CD4-positive, alpha-beta T cell treated with Interleukin-10 for 1 hour (primary cell): ENCODE measurements around the gene MMP2.

ENCODE experiments used
- DNase-seq: peaks from one replicate; pipeline ENCODE4 v3.0.0-alpha.2; 2020

The MMP2 gene

GRCh38 chr16:55478827-55479429, at the start of gene MMP2:
Gene MMP2 (plus strand): TSS chr16:55479198. CDS start chr16:55479480, 282 bp downstream.
- no peak for DNase-seq

- no peak for DNase-seq
Measured at GRCh38 chr16:55433030-55433429, 46.0 kb upstream of the MMP2 start.

DNA sequence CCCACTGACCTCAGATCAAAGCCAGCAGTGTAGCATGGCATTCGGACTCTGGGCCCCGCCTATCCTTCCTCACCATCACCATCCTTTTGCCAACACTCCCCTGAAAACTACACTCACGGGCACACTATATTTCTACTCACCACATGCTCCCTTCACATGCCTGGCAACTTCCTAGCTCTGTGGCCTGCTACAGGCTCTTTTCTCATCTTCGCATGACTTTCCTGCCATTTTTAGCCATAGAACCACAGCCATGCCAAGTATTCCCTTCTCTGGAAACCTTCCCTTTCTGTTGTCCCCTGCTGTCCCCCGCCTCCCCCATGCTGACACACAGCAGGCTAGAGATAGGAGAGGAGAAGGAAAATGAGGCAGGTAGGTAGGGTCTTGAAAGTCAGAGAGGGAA, 45.5 kb upstream of the MMP2 start:
- DNase-seq, result no peak

- no peak for DNase-seq
Measured at GRCh38 chr16:55434000-55434399, 45.0 kb upstream of the MMP2 start.

DNA sequence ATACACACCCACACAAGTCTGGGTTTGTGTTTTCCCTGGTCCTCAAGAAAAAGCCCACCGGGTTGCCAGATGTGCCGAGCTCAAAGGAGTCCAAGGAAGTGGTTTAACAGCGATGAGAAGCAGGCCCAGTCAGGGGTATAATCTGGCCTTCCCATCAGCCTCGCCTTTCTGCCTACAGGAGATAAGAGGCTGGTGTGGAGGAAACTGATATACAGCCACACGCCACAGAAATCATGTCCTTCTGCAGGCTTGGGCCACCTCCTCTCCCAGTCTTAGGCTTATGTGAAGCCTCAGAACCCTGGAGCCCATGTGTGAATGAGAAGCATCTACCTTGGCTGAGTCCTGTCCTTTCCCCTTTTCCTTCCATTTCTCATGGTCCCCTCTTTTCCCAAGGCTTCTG, 43.6 kb upstream of the MMP2 start:
- DNase-seq, result no peak

DNA sequence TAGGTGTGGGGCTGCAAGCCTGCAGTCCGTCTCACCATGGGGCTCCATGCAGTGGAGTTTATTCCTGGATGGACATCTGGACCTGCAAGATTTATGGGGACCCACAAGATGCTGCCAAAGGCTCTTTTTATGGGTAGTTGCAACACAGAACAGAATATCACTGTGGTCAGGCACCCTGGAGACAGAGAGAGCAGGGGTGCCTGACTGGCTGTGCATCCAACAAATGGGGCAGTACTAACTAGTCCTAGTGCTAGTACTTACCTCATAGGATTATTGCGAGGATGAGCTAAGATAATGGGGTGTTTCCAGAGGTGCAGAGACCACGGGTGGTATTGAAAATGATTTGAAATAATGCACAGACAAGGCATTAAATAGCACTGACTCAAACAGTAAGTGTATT, 42.4 kb upstream of the MMP2 start:
- DNase-seq, result no peak

- peak; percentile 2 for DNase-seq
Measured at GRCh38 chr16:55437625-55438024, 41.4 kb upstream of the MMP2 start.

DNA sequence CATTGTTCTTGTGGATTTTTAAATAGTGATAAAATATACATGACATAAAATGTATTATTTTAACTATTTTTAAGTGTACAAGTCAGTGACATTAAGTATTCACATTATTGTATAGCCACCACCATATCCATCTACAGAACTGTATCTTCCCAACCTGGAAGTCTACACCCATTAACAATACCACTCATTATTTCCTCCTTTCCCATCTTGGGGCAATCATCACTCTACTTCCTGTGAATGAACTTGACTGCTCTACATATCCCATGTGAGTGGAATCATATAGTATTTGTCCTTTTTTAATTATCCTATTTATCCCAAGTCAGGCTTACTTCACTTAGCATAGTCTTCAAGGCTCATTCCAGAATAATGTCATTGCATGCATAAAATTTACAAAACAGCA, 40.7 kb upstream of the MMP2 start:
- DNase-seq, result no peak

DNA sequence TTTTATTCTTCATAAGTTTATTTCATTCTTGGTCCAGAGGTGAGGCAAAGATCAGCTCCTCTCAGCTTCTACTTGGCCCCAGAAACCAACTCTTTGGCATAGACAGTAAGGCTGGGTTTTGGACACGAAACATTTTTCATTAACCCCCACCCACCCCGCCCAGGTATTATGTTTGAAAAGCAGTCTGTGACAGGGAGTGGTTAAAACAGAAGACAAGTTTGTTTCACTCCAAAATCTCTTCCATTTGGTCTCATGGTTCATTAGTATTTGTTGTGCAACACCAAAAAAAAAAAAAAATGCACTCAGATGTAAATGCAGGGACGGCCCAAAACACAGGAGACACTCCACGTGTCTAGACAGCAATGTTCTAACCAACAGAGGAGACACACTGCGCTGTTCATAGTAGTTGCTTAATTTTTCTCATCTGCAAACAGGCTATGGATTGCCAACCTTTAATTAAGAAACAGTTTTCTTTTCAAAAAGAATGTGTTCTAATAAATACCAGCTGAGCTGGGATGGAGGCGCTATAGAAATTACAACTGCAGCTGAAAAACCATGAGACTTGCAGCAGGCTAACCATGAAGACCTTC, 39.8 kb upstream of the MMP2 start:
- DNase-seq, result no peak

GRCh38 chr16:55443434-55444346, 35.3 kb upstream of the MMP2 start:
- DNase-seq, result no peak

DNA sequence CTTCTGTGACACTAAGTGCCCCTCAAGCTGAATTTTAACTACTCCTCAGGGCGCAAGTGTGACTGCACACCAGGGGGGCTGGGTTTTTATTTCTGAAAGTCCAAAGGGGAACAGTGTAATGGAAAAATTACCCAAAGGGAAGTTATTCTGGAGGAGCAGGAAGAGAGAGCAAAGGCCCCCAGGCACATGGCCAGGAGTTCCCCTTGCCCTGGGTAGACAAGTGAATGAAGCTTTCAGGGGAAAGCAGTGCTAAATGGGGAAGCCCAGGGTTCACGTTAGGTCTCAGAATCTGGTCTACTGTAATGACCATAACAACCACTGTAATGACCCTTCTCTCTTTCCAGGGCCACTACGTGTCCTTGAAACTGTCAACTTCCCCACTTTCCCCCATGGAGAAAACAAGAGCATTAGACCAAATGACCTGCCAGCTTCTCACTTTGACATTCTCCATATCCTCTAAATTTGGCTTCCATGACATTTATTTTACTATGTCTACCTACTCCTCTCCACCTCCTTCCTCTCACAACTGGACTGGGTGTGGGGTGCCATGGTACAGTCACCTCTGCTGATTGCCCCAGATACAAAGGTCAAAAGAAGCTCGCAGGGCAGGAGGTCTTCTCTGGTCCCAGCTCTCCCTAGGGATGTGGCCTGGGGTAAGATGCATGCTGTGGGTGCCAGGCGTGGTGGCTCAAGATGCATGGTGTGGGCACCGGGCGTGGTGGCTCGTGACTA, 34.1 kb upstream of the MMP2 start:
- peak; percentile 9 for DNase-seq

DNA sequence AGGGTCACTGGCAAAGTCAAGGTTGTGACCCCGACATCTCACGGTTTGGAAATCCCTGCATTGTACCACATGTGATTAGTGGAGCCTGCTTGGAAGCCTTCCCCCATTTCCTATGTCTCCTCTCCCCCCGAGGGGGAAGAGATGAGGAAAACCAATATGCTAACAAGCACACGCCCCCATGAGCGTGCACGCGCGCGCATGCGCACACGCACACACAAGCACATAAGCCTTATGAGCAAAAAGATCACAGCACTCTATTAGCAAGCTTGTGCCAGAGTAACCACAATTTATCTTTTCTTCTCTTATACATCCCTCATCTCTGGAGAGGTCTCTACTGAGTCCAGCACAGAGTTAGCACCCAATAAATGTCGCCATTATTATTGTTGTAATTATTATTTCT, 31.8 kb upstream of the MMP2 start:
- no peak for DNase-seq

DNA sequence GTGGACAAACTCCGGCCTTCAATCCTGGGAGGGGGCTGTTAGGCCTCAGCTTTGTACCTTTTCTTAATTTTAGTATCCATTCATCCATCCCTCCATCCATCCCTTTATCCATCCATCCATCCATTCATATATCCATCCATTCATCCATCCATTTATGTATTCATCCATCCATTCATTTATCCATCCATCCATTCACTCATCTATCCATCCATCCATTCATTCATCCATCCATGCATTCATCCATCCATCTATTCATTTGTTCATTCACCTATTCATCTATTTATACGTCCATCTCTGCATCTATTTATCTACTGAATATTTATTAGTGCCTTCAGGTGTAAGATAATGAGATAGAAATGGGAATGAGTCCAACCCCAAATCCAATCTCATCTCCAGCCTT, 26.0 kb upstream of the MMP2 start:
- no peak for DNase-seq

DNA sequence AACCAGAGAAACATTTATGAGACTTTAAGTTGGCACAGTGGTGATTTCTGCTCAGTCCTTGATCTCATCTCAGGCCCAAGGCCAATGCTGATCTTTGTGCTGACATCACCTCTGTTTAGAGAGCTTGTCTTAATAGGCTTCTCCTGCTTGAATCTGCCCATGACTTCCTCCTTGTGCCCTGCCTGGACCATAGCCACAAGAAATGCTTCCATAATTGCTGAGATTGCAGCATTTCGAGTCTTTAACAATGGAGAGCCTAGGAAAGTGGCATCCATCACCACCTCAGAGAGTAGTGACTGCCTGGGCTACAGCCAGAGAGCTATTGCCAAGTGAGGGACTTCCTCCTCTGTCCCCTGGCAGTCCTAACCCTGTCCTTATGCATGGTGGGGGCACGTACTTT, 25.1 kb upstream of the MMP2 start:
- DNase-seq, result no peak

DNA sequence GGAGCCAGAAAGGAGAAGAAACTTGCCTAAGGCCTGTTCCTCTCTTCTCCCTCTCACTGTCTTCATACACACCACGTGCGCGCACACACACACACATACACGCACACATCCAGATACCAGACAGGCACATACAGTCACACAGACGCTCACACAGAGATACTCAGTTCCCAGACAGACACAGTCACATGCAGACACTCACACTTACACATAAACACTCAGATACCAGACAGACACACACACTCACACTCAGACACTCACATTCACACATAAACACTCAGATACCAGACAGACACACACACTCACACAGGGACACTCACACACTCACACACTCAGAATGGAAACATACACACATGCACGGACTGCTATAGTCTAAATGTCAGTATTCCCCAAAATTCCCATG, 24.1 kb upstream of the MMP2 start:
- no peak for DNase-seq

- DNase-seq, result no peak
Measured at GRCh38 chr16:55462241-55462640, 16.8 kb upstream of the MMP2 start.

DNA sequence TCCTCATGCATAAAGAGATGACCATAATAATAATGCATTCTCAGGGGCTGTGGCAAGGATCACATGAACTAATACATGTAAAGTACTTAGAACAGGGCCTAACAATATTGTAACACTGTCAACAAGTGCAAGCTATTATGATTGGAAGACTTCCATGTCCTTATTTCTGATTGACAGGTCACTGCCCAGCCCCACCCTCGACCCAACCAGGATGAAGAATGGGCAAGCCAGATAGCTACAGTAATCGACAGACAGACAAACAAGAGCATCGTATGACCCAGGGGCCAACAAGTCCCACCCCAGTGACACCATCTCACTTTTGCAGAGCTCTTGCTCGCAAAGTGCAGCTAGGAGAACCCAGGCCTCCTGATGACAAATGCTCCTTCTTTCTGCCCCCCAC, 14.6 kb upstream of the MMP2 start:
- no peak for DNase-seq

DNA sequence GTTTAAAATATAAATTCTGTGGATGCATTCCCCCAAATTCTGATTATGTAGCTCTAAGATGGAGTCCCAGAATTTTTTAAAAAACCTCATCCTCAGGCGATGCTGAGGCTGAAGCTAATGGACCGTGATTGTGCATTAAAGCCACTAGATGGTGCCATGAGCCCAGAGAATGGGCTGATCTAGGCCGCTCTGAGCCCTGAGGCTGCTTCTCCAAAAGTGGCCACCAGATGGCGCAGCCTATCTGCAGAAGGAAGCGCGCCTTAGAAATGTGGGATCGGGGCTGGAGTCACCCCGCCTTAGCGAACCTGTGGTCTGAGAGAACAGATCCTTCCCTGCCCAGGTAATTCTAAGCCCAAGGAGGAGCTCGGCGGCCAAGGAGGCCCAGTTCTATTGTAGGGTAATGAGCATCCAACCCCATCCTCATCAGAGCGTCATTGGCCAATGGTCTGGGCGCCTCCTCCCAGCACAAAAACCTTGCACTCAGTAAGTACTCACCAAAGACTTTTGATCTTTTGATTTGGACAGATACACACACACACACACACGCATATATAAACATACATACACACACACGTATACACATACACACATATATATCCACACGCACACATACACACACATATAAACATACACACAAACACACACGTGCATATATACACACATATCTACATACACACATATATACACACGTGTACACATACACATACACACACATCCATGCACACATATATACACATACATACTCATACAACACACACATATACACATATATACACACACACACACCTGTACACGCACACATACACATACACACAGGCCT, 13.7 kb upstream of the MMP2 start:
- DNase-seq, result peak; percentile 82

- DNase-seq, result no peak
Measured at GRCh38 chr16:55466209-55466608, 12.8 kb upstream of the MMP2 start.

DNA sequence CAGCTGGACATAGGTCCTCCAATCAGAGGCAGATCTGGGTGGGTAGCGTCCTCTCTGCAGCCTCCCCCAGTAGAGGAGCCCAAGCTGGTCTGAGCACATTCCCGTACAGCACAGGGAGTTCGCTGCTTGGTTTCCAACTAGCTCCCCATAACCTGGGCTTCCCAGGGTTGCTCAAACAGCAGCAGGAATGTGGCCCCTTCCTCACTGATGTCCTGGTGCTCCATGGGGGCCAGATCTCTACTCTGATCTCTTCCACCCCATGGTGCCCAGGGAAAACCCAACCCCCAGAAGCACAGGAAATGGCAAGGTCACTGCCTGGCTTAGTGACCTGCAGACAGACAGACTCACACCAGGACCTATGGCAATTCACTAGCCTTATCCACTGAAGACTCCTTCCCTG, 11.1 kb upstream of the MMP2 start:
- no peak for DNase-seq

DNA sequence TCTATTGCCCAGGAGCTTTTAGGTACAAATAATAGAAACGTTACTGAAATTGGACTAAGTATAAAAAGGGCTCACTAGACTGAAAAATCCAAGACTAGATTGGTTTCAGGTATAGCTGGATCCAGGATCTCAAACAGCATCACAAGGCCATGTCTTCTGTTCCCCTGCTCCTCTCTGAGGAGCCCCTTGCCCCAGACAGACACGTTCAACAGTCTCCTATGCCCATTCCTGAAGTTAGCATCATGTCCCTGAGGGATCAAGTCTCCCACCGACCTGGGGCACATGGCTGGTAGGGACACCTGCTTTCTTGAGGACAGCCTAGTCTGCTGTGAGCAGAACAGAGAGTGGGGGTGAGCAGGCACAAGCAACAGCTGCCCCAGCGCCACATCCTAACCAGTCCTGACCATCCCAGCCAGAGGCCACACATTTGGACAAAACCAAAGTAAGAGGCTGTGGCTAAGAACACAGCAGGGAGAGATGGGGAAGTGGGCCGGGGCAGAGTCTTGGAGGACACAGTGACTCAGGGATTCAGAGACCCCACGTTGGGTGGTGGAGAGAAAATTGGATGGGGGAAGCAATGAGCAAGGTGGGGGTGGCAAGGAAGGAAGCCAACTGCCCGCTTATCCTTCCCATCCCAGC, 10.5 kb upstream of the MMP2 start:
- no peak for DNase-seq
